Nephron (organoid): ENCODE measurements around the gene VANGL1.

Experiments
- H3K27ac Mint-ChIP-seq, 3 experiments: 2 replicates each; pipeline ENCODE4 v1.8.0; 2020; ENCODE audit warnings: mixed read lengths in 3 of 3, mild to moderate bottlenecking in 2 of 3, moderate library complexity in 1 of 3
- H3K27me3 Mint-ChIP-seq: 2 replicates; pipeline ENCODE4 v1.8.0; 2021; ENCODE audit warnings: low read depth, mild to moderate bottlenecking, moderate library complexity, mixed read lengths
- H3K36me3 Mint-ChIP-seq: 2 replicates; pipeline ENCODE4 v1.8.0; 2020; ENCODE audit warnings: low read depth, mixed read lengths
- H3K4me1 Mint-ChIP-seq: 2 replicates; pipeline ENCODE4 v1.8.0; 2020; ENCODE audit warnings: mixed read lengths
- H3K4me3 Mint-ChIP-seq, 3 experiments: 2 replicates each; pipeline ENCODE4 v1.8.0; 2020; ENCODE audit warnings: mild to moderate bottlenecking in 3 of 3, mixed read lengths in 3 of 3, moderate library complexity in 2 of 3
- H3K9me3 Mint-ChIP-seq: 2 replicates; pipeline ENCODE4 v1.8.0; 2020; ENCODE audit warnings: mixed read lengths
- TF ChIP-seq, protein P1 (sequence below), 3 experiments: fragments of 200-600 bp; sonication (generic); IDR thresholded peaks; one replicate each; pipeline ENCODE4 v1.5.0; 2021; ENCODE audit warnings: antibody characterized with exemption in 3 of 3; ENCODE audit not compliant: unreplicated experiment in 3 of 3

Gene VANGL1

GRCh38 chr1:115744646-115745275 is 103.0 kb downstream of the VANGL1 start:
- Mint-ChIP-seq H3K36me3 (no peaks in the 10 kb centered on the region), H3K27ac (no peak overlapping the region), H3K4me3 (no peak overlapping the region), H3K4me1 (peaks cover 19% of the 10 kb centered on the region), H3K27me3 (no peaks in the 10 kb centered on the region), H3K9me3 (peaks cover 2% of the 10 kb centered on the region)
- TF ChIP-seq, protein P1, sequence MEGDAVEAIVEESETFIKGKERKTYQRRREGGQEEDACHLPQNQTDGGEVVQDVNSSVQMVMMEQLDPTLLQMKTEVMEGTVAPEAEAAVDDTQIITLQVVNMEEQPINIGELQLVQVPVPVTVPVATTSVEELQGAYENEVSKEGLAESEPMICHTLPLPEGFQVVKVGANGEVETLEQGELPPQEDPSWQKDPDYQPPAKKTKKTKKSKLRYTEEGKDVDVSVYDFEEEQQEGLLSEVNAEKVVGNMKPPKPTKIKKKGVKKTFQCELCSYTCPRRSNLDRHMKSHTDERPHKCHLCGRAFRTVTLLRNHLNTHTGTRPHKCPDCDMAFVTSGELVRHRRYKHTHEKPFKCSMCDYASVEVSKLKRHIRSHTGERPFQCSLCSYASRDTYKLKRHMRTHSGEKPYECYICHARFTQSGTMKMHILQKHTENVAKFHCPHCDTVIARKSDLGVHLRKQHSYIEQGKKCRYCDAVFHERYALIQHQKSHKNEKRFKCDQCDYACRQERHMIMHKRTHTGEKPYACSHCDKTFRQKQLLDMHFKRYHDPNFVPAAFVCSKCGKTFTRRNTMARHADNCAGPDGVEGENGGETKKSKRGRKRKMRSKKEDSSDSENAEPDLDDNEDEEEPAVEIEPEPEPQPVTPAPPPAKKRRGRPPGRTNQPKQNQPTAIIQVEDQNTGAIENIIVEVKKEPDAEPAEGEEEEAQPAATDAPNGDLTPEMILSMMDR (IDR thresholded peaks at IDR 0.05; ENCODE audit: unreplicated experiment in 3 of 3): no peak

DNA sequence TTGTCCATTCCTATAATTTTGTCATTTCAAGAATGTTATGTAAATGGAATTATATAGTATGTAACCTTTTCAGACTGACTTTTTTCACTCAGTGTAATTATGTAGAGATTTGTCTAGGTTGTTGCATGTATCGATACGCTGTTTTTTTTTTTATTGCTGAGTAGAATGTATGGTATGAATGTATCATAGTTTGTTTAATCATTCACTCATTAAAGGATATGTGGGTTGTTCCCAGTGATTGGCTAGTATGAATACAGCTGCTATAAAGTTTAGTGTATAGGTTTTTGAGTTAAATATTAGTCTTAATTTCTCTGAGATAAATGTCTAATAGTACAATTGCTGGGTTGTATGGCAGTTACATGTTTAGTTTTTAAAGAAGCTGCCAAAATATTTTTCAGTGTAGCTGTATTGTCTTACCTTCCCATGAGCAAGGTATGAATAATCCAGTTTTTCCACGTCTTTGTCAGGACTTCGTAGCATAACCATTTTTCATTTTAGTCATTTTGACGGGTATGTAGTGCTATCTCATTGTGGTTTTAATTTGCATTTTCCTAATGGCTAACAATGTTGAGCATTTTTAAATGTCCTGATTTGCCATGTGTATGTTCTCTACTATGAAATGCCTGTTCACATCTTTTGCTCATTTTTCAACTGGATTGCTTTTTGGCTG is 104.4 kb downstream of the VANGL1 start:
- Mint-ChIP-seq H3K27me3 (no peaks in the 10 kb centered on the region), H3K4me3 (no peak overlapping the region), H3K4me1 (peaks cover 21% of the 10 kb centered on the region), H3K36me3 (no peaks in the 10 kb centered on the region), H3K27ac (no peak overlapping the region), H3K9me3 (peaks cover 2% of the 10 kb centered on the region)
- TF ChIP-seq, protein P1 (IDR thresholded peaks at IDR 0.05; ENCODE audit: unreplicated experiment in 3 of 3): no peak
